Measurements from ENCODE around the gene SUPT4H1.

Gene SUPT4H1

DNA sequence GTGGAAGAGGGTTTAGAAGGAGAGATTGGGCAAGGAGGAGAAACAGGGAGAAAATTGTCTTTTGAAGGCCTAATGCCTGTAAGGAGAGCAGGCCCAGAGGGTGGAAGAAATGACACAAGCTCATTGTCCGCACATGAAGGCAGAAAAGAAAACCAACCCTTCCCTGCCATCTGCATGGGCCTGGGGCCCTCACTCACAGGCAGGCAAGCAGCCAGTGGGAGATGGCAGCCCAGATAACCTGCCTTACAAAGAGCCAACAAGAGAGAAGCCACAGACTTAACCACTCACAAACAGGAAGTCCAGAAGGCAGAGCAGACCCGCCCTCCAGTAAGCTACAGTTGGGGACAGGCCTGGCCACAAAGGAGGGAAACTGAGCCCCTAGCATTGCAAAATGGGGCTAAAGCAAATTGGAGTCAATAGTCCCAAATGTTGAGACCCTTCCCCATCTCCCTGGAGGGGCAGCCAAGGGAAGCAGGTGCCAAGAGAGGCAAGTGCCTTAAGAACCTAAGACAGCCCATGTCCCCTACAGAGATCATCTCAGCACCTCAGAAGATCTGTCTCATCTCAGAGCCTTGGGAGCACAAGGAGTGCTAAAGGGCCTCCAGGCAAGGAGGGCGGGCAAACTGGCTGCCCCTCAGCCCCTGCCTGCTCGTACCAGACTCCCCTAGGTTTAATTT is 16.1 kb downstream of the SUPT4H1 start:
- Histone ChIP-seq H3K36me3 (no peaks in the 10 kb centered on the region), H3K27ac (no peak overlapping the region), H3K4me1 (peaks cover 0 to 19% (median 11%) of the 10 kb centered on the region in 4 donors), H3K4me3 (no peak overlapping the region), H3K27me3 (peaks cover 0 to 34% of the 10 kb centered on the region in 2 donors), H3K9me3 (no peaks in the 10 kb centered on the region)
- TF ChIP-seq, protein P1, sequence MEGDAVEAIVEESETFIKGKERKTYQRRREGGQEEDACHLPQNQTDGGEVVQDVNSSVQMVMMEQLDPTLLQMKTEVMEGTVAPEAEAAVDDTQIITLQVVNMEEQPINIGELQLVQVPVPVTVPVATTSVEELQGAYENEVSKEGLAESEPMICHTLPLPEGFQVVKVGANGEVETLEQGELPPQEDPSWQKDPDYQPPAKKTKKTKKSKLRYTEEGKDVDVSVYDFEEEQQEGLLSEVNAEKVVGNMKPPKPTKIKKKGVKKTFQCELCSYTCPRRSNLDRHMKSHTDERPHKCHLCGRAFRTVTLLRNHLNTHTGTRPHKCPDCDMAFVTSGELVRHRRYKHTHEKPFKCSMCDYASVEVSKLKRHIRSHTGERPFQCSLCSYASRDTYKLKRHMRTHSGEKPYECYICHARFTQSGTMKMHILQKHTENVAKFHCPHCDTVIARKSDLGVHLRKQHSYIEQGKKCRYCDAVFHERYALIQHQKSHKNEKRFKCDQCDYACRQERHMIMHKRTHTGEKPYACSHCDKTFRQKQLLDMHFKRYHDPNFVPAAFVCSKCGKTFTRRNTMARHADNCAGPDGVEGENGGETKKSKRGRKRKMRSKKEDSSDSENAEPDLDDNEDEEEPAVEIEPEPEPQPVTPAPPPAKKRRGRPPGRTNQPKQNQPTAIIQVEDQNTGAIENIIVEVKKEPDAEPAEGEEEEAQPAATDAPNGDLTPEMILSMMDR (IDR thresholded peaks at IDR 0.05): no peak
- intact Hi-C loops (cut with DNase I; ENCODE audit: low total_unique reads): no loop called here
- DNase-seq: no peak

DNA sequence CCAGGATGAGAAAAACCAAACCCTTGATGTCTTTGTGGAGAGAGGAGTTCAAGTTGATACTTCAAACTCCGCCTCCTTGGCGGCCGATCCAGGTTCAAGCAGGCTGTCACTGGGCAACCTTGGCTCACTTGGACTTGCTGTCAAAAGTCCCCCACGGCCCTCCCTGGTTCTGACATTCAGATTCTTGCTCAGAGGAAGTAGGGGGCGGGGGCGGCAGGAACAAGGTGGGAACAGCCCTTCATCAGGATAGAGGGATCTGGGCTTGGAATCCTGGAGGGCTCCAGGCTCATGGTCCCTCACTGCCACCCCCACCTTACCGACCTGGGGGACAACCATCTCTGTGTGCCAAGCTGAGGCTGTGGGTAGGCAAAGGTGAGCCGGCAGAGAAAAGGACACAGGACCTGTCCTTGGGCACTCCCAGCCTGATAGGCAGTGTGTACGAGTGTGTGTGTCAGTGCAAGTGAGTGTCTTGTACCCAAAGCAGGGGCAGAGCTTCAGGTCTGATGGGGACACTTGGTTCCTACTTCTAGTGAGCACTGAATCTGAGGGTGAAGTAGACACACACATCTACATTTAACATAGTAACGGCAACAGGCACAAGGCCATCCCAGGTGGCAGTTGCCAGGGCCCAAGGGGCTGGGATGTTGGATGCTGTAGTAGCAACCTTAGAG is 16.8 kb downstream of the SUPT4H1 start:
- no peaks in the 10 kb centered on the region for H3K36me3 ChIP-seq
- H3K4me3 ChIP-seq: no peak overlapping the region
- intact Hi-C loops (cut with DNase I; ENCODE audit: low total_unique reads): no loop called here
- H3K4me1 ChIP-seq: peaks cover 0 to 19% (median 11%) of the 10 kb centered on the region in 4 donors
- H3K9me3 ChIP-seq: no peaks in the 10 kb centered on the region
- TF ChIP-seq, protein P1 (IDR thresholded peaks at IDR 0.05): no peak
- DNase-seq: no peak
- peaks cover 0 to 38% of the 10 kb centered on the region in 2 donors for H3K27me3 ChIP-seq
- no peak overlapping the region for H3K27ac ChIP-seq

DNA sequence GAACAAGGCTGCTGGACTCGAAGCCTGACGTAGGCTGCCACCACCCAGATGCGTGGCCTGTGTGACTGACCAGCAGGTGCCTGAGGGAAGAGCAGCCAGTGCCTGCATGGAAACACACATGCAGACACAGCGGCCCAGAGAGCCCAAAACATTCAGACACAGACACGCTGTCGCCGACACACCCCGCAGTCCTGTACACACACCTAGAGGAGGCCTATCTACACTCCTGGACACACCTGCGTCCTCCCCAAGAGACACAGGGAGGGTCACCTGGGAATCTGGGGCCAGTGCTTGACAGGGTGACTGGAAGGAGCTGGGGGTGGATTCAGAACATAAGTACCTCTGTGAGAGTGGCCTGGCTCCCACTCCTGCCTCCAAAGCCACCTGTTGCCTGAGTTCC is 17.3 kb downstream of the SUPT4H1 start:
- no peak for DNase-seq
- intact Hi-C loops (cut with DNase I; ENCODE audit: low total_unique reads): no loop called here
- H3K36me3 ChIP-seq: no peaks in the 10 kb centered on the region
- H3K27ac ChIP-seq: no peak overlapping the region
- peaks cover 0 to 38% of the 10 kb centered on the region in 2 donors for H3K27me3 ChIP-seq
- no peaks in the 10 kb centered on the region for H3K9me3 ChIP-seq
- peaks cover 0 to 19% (median 11%) of the 10 kb centered on the region in 4 donors for H3K4me1 ChIP-seq
- TF ChIP-seq, protein P1 (IDR thresholded peaks at IDR 0.05): no peak
- H3K4me3 ChIP-seq: no peak overlapping the region

DNA sequence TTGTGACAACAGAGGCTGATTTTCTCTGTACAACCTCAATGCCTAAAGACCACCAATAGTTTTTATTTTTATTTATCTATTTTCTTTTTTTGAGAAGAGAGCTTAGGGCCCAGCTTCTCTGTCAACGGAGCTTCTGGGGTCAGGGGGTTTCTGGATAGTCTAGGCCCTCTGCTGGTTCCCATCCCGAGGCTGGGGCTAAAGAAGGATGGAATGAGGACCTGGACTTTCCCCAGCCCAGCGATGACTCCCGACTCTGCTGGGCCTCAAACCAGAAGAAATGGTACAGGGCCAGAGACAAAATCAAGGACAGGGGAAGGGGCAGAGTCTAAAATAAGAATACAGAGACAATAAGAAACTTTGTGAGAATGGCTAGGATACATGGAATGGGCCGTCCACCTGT is 17.7 kb downstream of the SUPT4H1 start:
- Histone ChIP-seq H3K4me1 (peaks cover 0 to 19% (median 11%) of the 10 kb centered on the region in 4 donors), H3K9me3 (no peaks in the 10 kb centered on the region), H3K27ac (no peak overlapping the region), H3K27me3 (peaks cover 0 to 41% of the 10 kb centered on the region in 2 donors), H3K36me3 (no peaks in the 10 kb centered on the region), H3K4me3 (no peak overlapping the region)
- TF ChIP-seq, protein P1 (IDR thresholded peaks at IDR 0.05): no peak
- intact Hi-C loops (cut with DNase I; ENCODE audit: low total_unique reads): no loop called here
- no peak for DNase-seq

DNA sequence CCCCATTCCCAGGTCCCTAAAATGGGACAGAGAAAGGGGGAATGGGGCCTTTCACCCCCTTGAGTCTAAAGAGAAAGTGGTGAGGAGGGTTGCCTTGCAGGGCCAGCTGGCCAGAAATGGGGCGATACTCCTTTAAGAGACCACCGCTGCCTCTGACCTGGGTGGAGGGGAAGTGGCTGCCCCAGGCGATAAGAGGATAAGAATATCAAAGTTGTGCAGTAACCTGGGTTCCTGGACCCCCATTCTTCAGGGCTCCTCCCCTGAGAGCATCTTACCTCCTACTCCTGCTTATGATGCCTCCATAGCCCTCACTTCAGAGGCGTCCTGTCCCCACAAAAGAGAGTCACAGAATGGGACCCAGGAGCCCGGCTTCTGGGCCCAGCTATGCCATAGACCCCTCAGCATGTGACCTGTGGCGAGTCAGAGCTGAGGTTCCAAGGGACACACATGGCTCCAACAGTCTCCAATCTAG is 18.2 kb downstream of the SUPT4H1 start:
- no peak for DNase-seq
- Histone ChIP-seq H3K9me3 (no peaks in the 10 kb centered on the region), H3K4me1 (peaks cover 0 to 19% (median 11%) of the 10 kb centered on the region in 4 donors), H3K27me3 (peaks cover 0 to 45% of the 10 kb centered on the region in 2 donors), H3K4me3 (no peak overlapping the region), H3K36me3 (no peaks in the 10 kb centered on the region), H3K27ac (no peak overlapping the region)
- intact Hi-C loops (cut with DNase I; ENCODE audit: low total_unique reads): no loop called here
- TF ChIP-seq, protein P1 (IDR thresholded peaks at IDR 0.05): no peak

Data from tibial artery (tissue), 4 donors.